CD14-positive monocyte (primary cell): ENCODE measurements around the gene U2SURP. TPM values are rescaled to one million over a fixed set of nuclear protein-coding genes. Genes with fewer than 3 reads are reported as not detected.

Source experiments
- DNase-seq, 3 donors: peaks; one replicate each; pipeline ENCODE4 v3.0.0-alpha.2; 2011 to 2022
- H2AFZ ChIP-seq: 2 replicates; pipeline ENCODE4 v1.6.0; 2012; ENCODE audit warnings: mild to moderate bottlenecking, low read depth, low read length, inconsistent platforms; ENCODE audit not compliant: insufficient read depth, poor library complexity, severe bottlenecking
- H3K27ac ChIP-seq, 2 donors: 1 replicate in 1 of 2; 2 replicates in 1 of 2; pipeline ENCODE4 v1.5.1; 2012 to 2013; ENCODE audit warnings: low read length in 2 of 2, control low read depth in 1 of 2, inconsistent platforms in 1 of 2, low read depth in 1 of 2, mild to moderate bottlenecking in 1 of 2
- H3K27me3 ChIP-seq, 2 donors: one replicate each; pipeline versions ENCODE4 v1.6.0 to v1.6.1; 2011 to 2013; ENCODE audit warnings: low read length in 2 of 2; ENCODE audit not compliant: control insufficient read depth in 2 of 2, insufficient read depth in 2 of 2
- H3K36me3 ChIP-seq, 2 donors: replicated peaks in 1 of 2; 1 replicate in 1 of 2; 2 replicates in 1 of 2; pipeline versions ENCODE4 v1.5.1 to v1.6.1; 2012 to 2013; ENCODE audit warnings: low read length in 2 of 2, control low read depth in 1 of 2, inconsistent platforms in 1 of 2, mild to moderate bottlenecking in 1 of 2; ENCODE audit not compliant: insufficient read depth in 2 of 2, control insufficient read depth in 1 of 2
- H3K4me1 ChIP-seq, 2 donors: 1 replicate in 1 of 2; 2 replicates in 1 of 2; pipeline versions ENCODE4 v1.5.1 to v1.6.1; 2012 to 2013; ENCODE audit warnings: low read length in 2 of 2, control low read depth in 1 of 2, inconsistent platforms in 1 of 2, mild to moderate bottlenecking in 1 of 2, moderate library complexity in 1 of 2; ENCODE audit not compliant: insufficient read depth in 2 of 2, control insufficient read depth in 1 of 2
- H3K4me2 ChIP-seq: replicated peaks from 2 replicates; pipeline ENCODE3; 2012; ENCODE audit warnings: low read length, moderate library complexity, mild to moderate bottlenecking; ENCODE audit not compliant: poor library complexity, severe bottlenecking; ENCODE audit errors: extremely low read depth
- H3K4me3 ChIP-seq, 3 experiments: fragments of 200-600 bp in 1 of 3; sonication (generic) in 1 of 3; replicated peaks in 1 of 3; 1 replicate in 2 of 3; 2 replicates in 1 of 3; pipeline ENCODE4 v1.5.1; 2011 to 2013; ENCODE audit warnings: low read length in 3 of 3, mild to moderate bottlenecking in 3 of 3, control low read depth in 2 of 3, low read depth in 2 of 3, inconsistent platforms in 1 of 3, moderate library complexity in 1 of 3
- H3K79me2 ChIP-seq: 2 replicates; pipeline ENCODE4 v1.6.0; 2012; ENCODE audit warnings: mild to moderate bottlenecking, control low read depth, inconsistent platforms, low read length, moderate library complexity; ENCODE audit not compliant: insufficient read depth
- H3K9ac ChIP-seq: 2 replicates; pipeline ENCODE4 v1.6.0; 2017; ENCODE audit warnings: low read length, mild to moderate bottlenecking; ENCODE audit not compliant: insufficient read depth, poor library complexity, severe bottlenecking
- H3K9me3 ChIP-seq, 2 donors: replicated peaks in 1 of 2; 1 replicate in 1 of 2; 2 replicates in 1 of 2; pipeline versions ENCODE4 v1.5.1 to v1.6.1; 2012 to 2013; ENCODE audit warnings: low read length in 2 of 2, control low read depth in 1 of 2; ENCODE audit not compliant: control insufficient read depth in 1 of 2, insufficient read depth in 1 of 2
- H4K20me1 ChIP-seq: 2 replicates; pipeline ENCODE4 v1.6.0; 2012; ENCODE audit warnings: mild to moderate bottlenecking, low read length, control low read depth, moderate library complexity; ENCODE audit not compliant: insufficient read depth
- H3K27ac Mint-ChIP-seq, 7 donors: one replicate each; pipeline ENCODE4 v1.8.0; 2020; ENCODE audit warnings: mild to moderate bottlenecking in 7 of 7, mixed read lengths in 7 of 7, moderate library complexity in 6 of 7, inconsistent platforms in 2 of 7
- H3K27me3 Mint-ChIP-seq, 3 donors: one replicate each; pipeline ENCODE4 v1.8.0; 2021 to 2022; ENCODE audit warnings: low read depth in 3 of 3, mild to moderate bottlenecking in 3 of 3, mixed read lengths in 3 of 3, moderate library complexity in 3 of 3, inconsistent platforms in 1 of 3
- H3K36me3 Mint-ChIP-seq, 2 donors: one replicate each; pipeline ENCODE4 v1.8.0; 2020; ENCODE audit warnings: mixed read lengths in 2 of 2, inconsistent platforms in 1 of 2, mild to moderate bottlenecking in 1 of 2
- H3K4me1 Mint-ChIP-seq: one replicate; pipeline ENCODE4 v1.8.0; 2020; ENCODE audit warnings: mild to moderate bottlenecking, mixed read lengths
- H3K4me3 Mint-ChIP-seq, 2 donors: one replicate each; pipeline ENCODE4 v1.8.0; 2020; ENCODE audit warnings: mild to moderate bottlenecking in 2 of 2, mixed read lengths in 2 of 2, moderate library complexity in 1 of 2
- H3K9me3 Mint-ChIP-seq, 7 donors: one replicate each; pipeline ENCODE4 v1.8.0; 2020 to 2022; ENCODE audit warnings: mixed read lengths in 7 of 7, mild to moderate bottlenecking in 6 of 7, moderate library complexity in 6 of 7, inconsistent platforms in 2 of 7
- WGBS: methylation state at CpG from one replicate; pipeline ENCODE4 v1.1.5; 2013; ENCODE audit warnings: missing lambda C conversion rate; ENCODE audit not compliant: insufficient coverage; 5-methylcytosine and 5-hydroxymethylcytosine counted together
- intact Hi-C, 2 donors: fragments of 100-400 bp; cut with micrococcal nuclease; formaldehyde crosslinking; loops; one replicate each; pipeline versions ENCODE4 v1.15.0 to v1.15.1; 2023
- polyA plus RNA-seq, 3 donors: library from polyadenylated mRNA; depleted of rRNA in 1 of 3; unstranded in 2 of 3; stranded (reverse) in 1 of 3; fragments of 300-500 nt in 2 of 3; fragments of >200 nt in 1 of 3; fragmentation: Illumina TruSeq in 2 of 3; gene quantifications; 1 replicate in 2 of 3; 2 replicates in 1 of 3; pipeline ENCODE4 v1.2.3, GENCODE V29; 2012 to 2021
- TF ChIP-seq, protein P1 (sequence below): fragments of 200-600 bp; IDR thresholded peaks from one replicate; pipeline ENCODE4 v1.8.0; 2022; ENCODE audit warnings: antibody characterized with exemption, mild to moderate bottlenecking

The U2SURP gene
- polyA plus RNA-seq, 3 donors: 21.1 to 70.4 (median 51.4) TPM

DNA sequence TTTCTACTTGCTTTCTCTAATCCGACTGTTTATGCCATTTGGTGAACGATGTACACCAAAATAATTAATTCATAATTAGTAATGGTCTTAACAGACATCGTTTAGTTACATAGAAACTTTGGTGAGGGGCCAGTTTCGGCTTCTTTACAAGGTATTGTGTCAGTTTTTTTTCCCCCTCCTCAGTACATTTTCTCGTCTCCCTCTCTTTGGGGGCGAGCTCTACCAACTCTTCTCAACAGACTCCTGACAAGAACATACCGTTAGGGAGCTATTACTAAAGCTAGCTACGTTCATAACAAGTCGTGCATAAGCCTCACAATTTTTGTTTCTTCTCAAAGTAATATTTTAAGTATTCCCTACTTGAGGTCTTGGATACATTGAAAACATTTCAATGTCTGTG is 1.4 kb downstream of the U2SURP start:
- Histone ChIP-seq H3K27ac (peak overlapping the region in 1 of 2 donors; percentile 96), H3K4me2 (peak overlapping the region; percentile 83)

DNA sequence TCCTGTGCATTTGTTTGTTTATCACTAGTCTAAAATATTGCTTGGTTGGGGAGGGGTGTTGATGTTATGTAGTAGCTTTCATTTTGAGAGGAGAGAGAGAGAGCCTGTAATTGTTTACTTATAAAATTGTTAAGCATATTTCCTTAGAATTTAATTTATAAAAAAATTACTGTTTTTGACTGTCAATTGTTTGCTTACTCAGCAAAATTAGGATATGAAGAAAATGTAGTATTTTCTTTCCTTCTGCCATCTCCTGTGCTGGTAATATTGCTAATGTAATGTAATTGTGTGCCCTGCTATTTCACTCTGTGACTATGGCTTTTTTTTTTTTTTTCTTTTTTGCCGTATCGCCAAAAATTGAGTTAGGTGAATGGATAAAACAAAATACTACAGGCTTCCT is 3.5 kb downstream of the U2SURP start:
- DNase-seq: no peak
- no peaks in the 10 kb centered on the region for H3K27me3 ChIP-seq
- TF ChIP-seq, protein P1, sequence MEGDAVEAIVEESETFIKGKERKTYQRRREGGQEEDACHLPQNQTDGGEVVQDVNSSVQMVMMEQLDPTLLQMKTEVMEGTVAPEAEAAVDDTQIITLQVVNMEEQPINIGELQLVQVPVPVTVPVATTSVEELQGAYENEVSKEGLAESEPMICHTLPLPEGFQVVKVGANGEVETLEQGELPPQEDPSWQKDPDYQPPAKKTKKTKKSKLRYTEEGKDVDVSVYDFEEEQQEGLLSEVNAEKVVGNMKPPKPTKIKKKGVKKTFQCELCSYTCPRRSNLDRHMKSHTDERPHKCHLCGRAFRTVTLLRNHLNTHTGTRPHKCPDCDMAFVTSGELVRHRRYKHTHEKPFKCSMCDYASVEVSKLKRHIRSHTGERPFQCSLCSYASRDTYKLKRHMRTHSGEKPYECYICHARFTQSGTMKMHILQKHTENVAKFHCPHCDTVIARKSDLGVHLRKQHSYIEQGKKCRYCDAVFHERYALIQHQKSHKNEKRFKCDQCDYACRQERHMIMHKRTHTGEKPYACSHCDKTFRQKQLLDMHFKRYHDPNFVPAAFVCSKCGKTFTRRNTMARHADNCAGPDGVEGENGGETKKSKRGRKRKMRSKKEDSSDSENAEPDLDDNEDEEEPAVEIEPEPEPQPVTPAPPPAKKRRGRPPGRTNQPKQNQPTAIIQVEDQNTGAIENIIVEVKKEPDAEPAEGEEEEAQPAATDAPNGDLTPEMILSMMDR: no peak
- H3K9me3 Mint-ChIP-seq: no peaks in the 10 kb centered on the region
- no peaks in the 10 kb centered on the region for H3K9me3 ChIP-seq
- H3K4me1 ChIP-seq: peaks cover 18 to 24% of the 10 kb centered on the region in 2 donors
- no peak overlapping the region for H3K9ac ChIP-seq
- no peaks in the 10 kb centered on the region for H3K36me3 ChIP-seq
- no peak overlapping the region for H3K4me2 ChIP-seq
- peak overlapping the region in 1 of 7 donors; percentile 12 for H3K27ac Mint-ChIP-seq
- no peak overlapping the region for H3K27ac ChIP-seq
- peaks cover 91% of the 10 kb centered on the region for H3K79me2 ChIP-seq
- WGBS: no CpG with 5 or more reads among the region's 2 CpGs
- peaks cover 53% of the 10 kb centered on the region for H4K20me1 ChIP-seq
- peaks cover 0 to 4% (median 0%) of the 10 kb centered on the region in 3 donors for H3K27me3 Mint-ChIP-seq
- H3K36me3 Mint-ChIP-seq: no peaks in the 10 kb centered on the region
- H3K4me1 Mint-ChIP-seq: peaks cover 37% of the 10 kb centered on the region
- H3K4me3 ChIP-seq: no peak overlapping the region
- no peak overlapping the region for H3K4me3 Mint-ChIP-seq
- no peak overlapping the region for H2AFZ ChIP-seq
- intact Hi-C loops: loop anchor here in 1 of 2 donors (10.0 kb wide), 1 partner anchor 560 kb away; the partner anchor contains the start of gene XRN1

More for the DNA sequence above, 1.4 kb downstream of the U2SURP start:
- no peaks in the 10 kb centered on the region for H3K36me3 ChIP-seq
- TF ChIP-seq, protein P1: no peak
- H3K4me3 ChIP-seq: peak overlapping the region; percentile 67 to 94 (median 93)
- Mint-ChIP-seq H3K36me3 (no peaks in the 10 kb centered on the region), H3K4me3 (peak overlapping the region; percentile 94 to 98), H3K4me1 (peaks cover 30% of the 10 kb centered on the region), H3K27me3 (peaks cover 0 to 4% (median 0%) of the 10 kb centered on the region in 3 donors), H3K27ac (peak overlapping the region; percentile 84 to 100 (median 99)), H3K9me3 (no peaks in the 10 kb centered on the region)
- no peaks in the 10 kb centered on the region for H3K27me3 ChIP-seq
- H3K4me1 ChIP-seq: peaks cover 18 to 24% of the 10 kb centered on the region in 2 donors
- WGBS: 0% methylated on average over 1 of the region's 9 CpGs
- H3K79me2 ChIP-seq: peaks cover 70% of the 10 kb centered on the region
- H3K9ac ChIP-seq: peak overlapping the region; percentile 93
- no peak for DNase-seq
- H4K20me1 ChIP-seq: peaks cover 32% of the 10 kb centered on the region
- no peaks in the 10 kb centered on the region for H3K9me3 ChIP-seq
- intact Hi-C loops: loop anchor here in 1 of 2 donors (10.0 kb wide), 1 partner anchor 558 kb away; the partner anchor contains the start of gene XRN1
- peak overlapping the region; percentile 88 for H2AFZ ChIP-seq
